ENCODE results near the gene TBC1D23.
"Not testable (repeated sequence)": the region's sequence is repeated elsewhere in the genome, so short reads cannot be mapped to it uniquely, and the experiment has no call there.

TBC1D23 gene

DNA sequence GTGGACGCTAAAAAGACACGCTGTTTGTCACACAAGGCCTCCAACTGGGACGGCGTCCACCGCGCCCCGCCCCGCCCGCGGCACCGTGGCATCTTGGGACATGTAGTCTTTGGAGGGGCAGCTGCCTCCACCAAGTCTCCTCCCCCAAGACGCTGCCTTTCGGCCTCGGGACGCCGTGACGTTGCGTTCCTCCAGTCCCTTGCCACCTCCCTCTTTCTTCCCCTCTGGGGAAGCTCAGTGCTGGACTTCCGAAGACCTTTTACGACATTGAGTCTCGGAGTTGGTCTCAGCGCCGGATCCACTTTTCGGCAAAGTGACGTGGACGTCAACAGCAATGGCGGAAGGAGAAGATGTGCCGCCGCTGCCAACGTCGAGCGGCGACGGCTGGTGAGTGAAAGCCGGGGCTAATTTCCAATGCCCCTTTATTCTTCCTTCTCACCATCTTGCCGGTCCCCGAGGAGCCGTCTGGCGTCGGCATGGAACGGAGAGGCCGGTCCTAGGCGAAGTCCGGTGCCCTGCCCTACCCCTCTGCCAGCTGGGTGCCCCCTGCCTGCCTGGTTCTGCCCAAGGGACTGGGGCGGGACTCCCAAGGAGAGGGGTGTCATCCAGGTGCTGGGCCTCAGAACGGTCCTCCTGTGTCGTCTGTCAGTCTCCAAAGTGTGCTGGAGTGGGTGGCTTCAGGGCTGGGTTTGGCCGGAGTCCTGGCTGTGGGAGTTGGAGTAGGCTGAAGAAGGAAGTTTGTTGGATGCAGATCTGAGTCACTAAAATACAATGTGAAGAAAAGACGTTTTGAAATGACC lies at the start of gene TBC1D23:
TBC1D23 (plus strand) TSS at position 308 of the 800 bp plus-strand sequence; CDS start at position 335, 27 bp downstream.
- peak; percentile 100 for DNase-seq (ENCODE audit: low spot score)

DNA sequence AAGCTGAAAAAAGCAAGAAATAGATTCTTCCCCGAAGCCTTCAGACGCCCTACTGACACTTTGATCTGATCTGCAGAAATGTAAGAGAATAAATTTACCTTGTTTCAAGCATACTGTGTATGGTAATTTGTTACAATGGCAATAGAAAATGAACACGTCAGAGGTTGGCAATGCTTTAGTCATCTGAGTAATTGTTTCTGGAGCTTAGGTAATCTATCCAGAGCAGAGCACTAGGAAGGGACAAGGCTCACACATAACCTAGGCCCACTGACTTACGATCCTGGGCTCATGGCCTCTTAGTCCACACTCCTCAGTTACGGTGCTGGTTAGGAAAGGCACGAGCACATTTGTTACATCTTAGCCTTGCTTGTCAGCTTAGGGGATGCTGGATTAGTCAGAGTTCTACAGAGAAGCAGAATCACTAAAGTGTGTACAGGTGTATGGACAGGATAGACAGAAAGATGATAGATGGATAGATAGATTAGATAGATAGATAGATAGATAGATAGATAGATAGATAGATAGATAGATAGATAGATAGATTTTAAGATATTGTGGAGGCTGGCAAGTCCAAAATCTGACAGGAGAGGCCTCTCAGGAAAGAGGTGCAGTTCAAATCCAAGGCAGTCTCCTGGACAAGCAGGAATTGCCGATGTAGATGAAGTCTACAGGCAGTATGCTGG lies 46.8 kb upstream of the TBC1D23 start:
- DNase-seq (ENCODE audit: low spot score), result no peak

DNA sequence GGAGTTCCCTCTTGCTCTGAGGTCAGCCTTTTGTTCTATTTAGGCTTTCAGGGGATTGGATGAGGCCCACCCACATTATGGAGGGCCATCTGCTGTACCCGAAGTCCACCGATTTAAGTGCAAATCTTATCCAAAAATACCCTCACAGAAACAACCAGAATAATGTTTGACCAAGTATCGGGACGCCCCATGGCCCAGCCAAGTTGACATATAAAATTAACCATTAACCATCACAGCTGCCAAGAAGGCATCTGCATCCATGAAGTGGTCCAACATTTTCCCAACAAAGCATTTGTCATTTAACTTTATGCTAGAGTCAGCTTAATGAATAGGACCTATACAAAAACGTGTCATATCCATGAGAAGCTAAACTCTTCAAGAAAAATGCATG lies 46.2 kb upstream of the TBC1D23 start:
- no peak for DNase-seq (ENCODE audit: low spot score)

DNA sequence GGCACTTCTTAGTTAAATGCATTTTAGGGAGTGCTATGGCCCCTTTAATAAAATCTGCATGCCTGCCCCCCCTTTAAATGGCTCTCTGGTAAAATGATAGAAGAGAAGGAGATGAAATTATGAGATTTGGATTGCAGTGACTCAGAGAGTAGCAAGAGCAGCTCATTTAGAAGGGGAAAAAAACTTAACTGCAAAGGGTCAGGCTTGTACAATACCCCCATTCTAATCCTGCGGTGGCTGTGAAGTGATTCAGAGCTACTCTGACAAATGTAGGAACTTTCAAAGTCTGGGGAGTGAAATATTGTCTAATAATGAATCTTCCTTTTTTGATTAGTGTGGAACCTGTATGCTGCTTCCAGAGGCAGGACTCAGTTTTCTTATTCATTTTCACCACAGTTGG lies 44.1 kb upstream of the TBC1D23 start:
- DNase-seq (ENCODE audit: low spot score), result no peak

DNA sequence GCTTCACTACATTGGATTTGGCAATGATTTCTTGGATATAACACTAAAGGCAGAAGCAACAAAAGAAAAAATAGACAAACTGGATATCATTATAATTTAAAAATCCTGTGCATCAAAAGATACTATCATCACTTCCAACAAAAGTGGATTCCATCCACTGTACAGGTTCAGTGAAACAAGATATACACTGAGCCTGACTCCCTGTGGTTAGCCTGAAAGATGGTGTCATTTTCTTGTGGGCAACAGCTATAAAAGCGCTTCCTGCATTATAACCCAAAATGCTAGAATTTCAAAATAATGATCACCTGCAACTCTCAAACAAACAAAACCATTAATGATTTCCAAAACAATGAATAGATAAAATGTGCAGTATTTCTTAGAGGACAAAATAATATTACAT lies 39.6 kb upstream of the TBC1D23 start:
- no peak for DNase-seq (ENCODE audit: low spot score)

DNA sequence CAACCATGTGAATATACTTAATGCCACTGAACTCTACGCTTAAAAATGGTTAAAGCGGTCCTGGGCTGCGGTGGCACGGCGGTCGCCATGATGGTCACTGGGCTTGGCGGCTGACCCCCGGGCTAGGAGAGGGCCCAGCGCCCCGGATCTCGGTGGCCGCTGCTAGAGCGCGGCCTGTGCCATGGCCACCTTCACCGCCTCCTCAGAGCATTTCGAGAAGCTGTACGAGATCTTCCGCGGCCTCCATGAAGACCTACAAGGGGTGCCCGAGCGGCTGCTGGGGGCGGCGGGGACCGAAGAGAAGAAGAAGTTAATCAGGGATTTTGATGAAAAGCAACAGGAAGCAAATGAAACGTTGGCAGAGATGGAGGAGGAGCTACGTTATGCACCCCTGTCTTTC lies 35.6 kb upstream of the TBC1D23 start:
- DNase-seq (ENCODE audit: low spot score), result no peak

DNA sequence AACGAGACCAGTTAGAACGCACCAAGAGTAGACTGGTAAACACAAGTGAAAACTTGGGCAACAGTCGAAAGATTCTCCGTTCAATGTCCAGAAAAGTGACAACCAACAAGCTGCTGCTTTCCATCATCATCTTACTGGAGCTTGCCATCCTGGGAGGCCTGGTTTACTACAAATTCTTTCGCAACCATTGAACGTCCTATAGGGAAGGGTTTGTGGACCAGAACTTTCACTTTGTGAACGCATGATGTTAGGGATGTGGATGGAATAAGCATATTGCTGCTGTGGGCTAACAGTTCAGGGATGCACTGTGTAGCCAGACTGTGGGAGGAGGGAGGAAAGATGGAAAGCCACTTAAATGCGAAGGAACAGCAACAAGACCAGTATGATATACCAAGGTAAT lies 34.9 kb upstream of the TBC1D23 start:
- no peak for DNase-seq (ENCODE audit: low spot score)

DNA sequence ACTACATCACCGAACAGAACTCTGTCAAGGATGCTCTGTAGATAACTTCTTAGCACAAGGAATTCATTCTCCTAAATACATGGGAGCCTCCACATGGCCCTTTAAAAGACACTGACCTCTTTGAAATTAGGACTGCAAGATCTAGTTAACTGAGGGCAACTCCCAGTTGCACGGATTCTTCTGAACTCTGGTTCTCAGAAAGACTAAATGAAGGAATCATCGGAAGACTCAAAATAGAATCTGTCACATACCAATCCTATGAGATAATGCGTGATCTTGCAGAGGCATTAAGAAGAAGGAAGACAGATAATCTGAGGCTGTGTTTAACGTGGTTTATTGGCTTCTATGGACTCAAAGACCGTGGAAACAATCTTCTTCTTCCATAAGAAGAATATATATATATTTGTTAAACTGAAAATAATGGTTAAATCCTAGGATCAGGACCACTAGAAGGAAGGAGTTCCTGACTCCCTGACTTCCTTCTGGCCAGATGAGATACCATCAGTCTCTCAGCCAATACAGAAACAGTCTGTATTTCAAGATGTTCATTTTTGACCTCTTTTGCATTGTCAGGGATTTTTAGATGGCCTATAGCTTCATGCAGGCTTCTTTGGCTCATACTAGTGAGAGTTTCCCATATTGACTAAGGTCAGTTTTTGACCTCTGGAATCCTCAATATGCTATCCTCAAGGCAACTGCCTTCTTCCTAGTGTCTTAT lies 33.9 kb upstream of the TBC1D23 start:
- DNase-seq (ENCODE audit: low spot score), result no peak

DNA sequence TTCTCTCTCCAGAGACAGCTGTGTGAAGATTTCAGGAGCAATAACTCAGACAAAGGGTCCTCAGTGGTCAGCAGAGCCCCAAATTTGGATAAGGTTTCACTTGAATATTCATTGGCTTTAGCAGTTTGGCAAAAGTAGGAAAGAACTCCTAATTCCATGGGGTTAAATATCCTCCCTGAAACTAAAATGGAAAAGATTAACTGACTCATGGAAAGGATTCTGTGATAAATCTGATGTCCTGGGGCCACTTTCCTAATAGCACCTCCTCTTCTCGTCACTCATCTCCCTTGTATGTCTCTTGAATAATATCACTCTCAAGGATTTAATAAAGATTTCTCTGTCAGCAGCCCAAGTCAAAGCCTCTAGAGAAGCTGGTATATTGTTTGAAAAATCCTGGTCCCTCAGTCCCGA lies 33.3 kb upstream of the TBC1D23 start:
- DNase-seq (ENCODE audit: low spot score), result no peak

DNA sequence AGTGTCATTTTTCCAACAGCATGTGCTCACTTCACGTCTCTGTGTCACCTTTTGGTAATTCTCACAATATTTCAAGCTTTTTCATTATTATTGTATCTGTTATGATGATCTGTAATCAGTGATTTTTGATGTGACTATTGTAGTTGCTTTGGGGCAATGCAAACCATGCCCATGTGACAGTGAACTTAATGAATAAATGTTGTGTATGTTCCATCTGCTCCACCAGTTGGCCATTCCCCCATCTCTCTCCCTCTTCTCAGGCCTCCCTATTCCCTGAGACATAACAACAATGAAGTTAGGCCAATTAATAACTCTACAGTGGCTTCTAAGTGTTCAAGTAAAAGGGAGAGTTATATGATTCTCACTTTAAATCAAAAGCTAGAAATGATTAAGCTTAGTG lies 32.5 kb upstream of the TBC1D23 start:
- DNase-seq (ENCODE audit: low spot score), result no peak

DNA sequence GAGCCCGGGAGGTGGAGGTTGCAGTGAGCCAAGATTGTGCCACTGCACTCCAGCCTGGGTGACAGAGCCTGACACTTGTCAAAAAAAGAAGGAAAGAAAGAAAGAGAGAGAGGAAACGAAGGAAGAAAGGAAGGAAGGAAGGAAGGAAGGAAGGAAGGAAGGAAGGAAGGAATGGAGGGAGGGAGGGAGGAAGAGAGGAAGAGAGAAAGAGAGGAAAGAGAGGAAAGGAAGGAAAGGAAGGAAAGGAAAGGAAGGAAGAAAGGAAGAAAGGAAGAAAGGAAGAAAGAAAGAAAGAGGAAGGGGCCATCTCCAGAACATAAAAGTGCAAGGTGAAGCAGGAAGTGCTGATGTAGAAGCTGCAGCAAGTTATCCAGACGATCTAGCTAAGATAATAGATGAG lies 31.6 kb upstream of the TBC1D23 start:
- not testable (repeated sequence) for DNase-seq (ENCODE audit: low spot score)

DNA sequence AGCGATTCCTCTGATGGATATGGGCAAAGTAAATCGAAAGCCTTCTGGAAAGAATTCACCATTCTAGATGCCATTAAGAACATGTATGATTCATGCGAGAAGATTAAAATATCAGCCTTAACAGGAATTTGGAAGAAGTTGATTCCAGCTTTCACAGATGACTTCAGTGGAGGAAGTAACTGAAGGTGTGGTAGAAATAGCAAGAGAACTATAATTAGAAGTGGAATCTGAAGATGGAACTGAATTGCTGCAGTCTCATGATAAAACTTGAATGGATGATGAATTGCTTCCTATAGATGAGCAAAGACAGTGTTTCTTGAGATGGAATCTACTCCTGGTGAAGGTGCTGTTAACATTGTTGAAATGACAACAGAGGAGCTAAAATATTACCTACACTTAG lies 30.1 kb upstream of the TBC1D23 start:
- no peak for DNase-seq (ENCODE audit: low spot score)

DNA sequence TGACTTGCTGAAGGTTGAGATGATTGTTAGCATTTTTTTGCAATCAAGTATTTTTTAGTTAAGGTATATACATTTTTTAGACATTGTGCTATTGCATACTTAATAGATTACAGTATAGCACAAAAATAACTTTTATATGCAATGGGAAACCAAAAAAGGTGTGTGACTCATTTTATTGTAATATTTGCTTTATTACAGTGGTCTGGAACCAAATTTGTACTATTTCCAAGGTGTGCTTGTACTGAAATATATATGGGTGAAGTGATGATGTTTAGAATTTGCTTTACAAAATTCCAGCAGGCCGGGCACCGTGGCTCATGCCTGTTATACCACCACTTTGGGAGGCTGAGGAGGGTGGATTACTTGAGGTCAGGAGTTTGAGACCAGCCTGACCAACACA lies 29.1 kb upstream of the TBC1D23 start:
- no peak for DNase-seq (ENCODE audit: low spot score)

DNA sequence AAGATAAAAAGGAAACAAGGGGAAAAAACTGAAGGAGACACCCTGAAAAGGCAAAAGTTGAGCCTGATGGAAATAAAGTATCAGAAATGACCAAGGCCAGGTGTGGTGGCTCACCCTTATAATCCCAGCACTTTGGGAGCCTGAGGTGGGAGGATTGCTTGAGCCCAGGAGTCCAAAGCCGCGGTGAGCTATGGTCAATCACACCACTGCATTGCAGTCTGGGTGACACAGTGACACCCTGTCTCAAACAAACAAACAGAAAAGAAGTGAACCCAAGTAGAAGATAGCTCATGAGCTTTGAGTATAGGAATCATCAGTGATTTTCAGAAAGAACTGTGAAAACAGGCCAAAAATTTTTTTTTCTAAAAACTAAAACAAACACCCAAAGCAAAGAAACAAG lies 26.4 kb upstream of the TBC1D23 start:
- no peak for DNase-seq (ENCODE audit: low spot score)

DNA sequence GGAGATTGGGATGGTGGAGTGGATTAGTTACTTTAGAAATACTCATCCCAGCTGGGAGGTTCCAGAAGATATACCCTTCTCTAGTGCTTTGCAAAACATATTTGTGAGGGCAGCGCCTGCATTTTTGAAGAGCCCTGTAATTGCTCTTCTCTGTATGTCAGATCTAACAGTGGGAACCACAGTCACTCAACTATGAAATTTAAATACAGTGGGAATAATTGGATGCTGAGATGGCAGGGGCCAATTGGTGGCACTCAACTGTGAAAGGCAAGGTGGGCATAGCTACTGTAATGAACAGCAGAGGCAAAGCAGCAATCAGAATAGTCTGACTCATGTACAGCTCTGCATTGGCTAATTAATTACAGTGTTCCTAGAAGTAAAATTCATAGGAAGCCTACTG lies 22.2 kb upstream of the TBC1D23 start:
- DNase-seq (ENCODE audit: low spot score), result no peak

DNA sequence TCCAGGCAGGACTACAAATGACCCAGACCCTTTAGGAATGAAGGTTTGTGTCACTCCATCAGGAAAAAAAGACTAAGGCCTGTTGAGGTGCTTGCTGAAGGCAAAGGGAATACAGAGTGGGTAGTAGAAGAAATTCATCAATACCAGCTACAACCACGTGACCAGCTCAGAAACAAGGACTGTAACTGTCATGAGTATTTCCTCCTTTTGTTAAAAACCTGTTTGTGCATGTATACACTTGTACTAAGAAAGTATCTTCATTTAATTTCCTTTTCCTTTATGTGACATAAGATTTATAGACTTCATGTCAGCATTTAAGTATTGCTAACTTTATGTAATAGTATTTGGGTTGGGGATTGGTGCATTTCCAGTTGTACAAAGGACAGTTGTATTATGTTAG lies 18.3 kb upstream of the TBC1D23 start:
- not testable (repeated sequence) for DNase-seq (ENCODE audit: low spot score)

DNA sequence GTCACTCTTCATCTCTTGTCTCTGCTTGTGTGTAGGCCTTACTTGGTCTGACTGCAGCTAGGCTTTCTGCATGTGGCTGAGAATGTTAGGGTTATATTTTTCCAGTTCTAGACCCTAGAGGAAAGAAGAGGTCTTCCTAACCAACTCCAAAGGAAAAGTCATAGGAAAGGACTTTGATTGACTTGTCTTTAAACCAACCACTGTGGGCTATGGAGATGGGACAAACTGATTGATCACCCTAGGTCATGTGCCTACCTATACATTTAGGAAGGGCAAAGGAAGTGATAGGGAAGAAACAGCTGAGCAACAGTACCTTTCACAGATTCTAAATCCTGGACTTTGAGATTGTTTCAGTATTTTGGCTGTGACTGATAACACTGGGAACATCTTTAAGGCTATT lies 16.5 kb upstream of the TBC1D23 start:
- DNase-seq (ENCODE audit: low spot score), result no peak

DNA sequence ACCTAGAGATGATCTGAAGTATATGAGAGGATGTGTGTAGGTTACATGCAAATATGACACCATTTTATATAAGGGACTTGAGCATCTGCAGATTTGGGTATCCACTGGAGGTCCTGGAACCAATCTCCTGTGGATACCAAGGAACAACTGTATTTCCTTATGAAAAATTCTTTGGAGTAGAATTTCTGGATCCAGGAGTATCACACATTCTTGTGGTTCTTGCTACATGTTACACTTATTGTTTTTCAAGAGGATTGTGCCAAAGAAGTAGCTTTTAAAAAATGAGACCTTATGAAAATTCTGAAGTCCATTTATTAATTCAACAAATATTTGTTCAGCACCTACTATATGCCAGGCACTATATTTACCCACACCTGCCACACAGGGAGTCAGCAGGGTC lies 15.7 kb upstream of the TBC1D23 start:
- DNase-seq (ENCODE audit: low spot score), result no peak

DNA sequence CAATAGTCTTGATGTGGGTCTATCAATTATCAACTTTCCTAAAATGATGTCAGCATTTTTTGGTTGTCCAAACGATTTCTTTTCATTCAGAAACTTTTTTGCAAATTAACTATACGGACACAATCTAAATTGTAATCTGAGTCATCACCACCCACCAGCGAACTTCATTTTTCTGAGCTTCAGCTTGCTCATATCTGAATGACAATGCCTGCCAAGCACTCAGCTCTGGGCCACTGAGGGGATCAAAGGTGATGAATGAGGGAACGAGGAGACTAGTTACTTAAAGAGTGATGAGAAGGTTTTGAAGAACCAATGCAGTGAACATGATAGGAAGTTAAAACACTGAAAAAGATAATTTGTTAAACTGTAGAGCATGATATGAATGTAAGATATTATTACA lies 14.9 kb upstream of the TBC1D23 start:
- no peak for DNase-seq (ENCODE audit: low spot score)

DNA sequence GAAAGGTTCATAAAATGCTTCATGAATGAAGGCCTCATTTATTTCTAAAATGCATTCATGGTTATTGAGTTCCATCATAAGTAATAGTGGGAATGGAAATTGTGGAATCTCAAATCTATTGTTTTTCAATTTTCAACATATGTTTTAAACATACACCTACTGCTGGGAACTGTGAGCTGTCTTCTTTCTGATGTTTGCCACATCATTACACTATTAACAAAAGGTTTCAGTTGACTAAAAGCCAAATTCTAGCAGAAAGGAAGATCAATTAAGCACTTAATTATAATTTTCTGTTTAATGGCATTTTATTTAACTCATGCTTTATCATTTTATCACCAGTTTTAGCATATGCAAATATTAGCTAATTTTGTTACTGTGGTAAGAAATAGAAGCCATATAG lies 13.8 kb upstream of the TBC1D23 start:
- no peak for DNase-seq (ENCODE audit: low spot score)

DNA sequence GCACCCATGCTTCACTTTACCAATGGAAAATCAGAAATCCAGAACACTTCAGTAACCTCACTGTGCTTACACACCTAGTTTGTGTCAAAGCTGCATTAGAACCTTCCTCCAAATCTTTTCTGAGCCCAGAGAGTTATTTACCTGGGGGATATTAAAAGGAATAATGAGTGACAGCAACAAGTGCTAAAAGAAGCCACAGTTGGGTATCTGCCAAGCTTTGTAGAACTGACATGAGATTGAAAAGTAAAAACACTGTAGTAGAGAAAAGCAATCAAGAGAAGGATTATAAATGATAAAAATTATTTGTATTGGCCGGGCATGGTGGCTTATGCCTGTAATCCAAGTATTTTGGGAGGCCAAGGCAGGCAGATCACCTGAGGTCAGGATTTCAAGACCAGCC lies 8.8 kb upstream of the TBC1D23 start:
- no peak for DNase-seq (ENCODE audit: low spot score)

DNA sequence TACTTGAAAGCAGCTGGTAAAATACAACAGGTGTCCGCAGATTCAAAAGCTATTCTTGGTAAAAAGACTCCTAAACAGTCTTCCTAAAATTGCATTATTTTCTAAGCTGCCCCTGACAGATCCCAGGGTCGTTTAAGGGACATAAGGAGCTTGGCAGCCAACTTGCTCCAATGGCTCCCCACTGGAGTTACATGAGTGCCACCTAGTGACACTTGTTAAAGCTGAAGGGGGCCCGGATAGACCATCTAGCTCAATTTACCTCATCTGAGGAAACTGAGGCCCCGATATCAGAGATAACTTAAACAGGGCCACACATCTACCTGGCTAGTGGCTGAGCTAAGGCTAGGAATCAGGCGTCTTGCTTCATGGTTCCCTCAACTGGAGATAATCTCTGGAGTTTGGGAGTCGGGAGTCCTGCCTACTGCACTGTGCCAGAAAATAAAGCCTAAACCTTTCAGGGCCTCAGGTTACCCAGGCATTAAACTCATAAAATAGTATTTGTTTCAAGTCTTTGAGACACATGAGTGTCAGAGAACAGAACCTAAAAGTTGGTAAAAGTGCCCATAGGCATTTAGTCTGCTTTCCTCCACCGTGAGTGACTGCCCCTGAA lies 6.5 kb upstream of the TBC1D23 start:
- peak; percentile 72 for DNase-seq (ENCODE audit: low spot score)

DNA sequence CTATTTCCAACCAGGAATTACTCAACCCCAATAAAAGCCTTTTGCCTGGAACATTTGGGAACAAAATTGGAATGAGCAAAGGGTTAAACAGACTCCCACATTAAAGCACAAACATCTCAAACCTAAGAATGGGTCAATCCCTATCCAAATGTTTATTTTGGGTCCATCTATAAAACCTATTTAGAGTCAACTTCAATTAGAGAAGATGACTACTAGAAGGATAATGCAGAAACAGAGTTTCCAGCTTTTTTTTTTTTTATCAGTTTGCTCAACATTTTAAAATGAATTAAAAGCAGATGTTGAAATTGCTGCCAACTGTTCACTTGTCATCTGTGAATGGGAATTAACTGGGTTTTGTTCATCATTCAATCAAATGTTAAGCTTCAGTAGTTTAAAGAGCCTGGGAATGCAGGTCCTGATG lies 4.1 kb upstream of the TBC1D23 start:
- no peak for DNase-seq (ENCODE audit: low spot score)
